Measurements from ENCODE around the gene B4GAT1.

GRCh38 chr11:66340596-66341501, 6.6 kb downstream of the B4GAT1 start:
- TF ChIP-seq CTCF (IDR thresholded peaks at IDR 0.05), result no peak
- TF ChIP-seq EZH2phosphoT487 (IDR thresholded peaks at IDR 0.05), result no peak
- TF ChIP-seq EZH2 (IDR thresholded peaks at IDR 0.05), result no peak
